Amniotic stem cell (primary cell): ENCODE results near the gene MTFR1L.

Experiments used
- DNase-seq: peaks from one replicate; lab custom pipeline; 2025; lab: John Stamatoyannopoulos, UW

Gene MTFR1L

DNA sequence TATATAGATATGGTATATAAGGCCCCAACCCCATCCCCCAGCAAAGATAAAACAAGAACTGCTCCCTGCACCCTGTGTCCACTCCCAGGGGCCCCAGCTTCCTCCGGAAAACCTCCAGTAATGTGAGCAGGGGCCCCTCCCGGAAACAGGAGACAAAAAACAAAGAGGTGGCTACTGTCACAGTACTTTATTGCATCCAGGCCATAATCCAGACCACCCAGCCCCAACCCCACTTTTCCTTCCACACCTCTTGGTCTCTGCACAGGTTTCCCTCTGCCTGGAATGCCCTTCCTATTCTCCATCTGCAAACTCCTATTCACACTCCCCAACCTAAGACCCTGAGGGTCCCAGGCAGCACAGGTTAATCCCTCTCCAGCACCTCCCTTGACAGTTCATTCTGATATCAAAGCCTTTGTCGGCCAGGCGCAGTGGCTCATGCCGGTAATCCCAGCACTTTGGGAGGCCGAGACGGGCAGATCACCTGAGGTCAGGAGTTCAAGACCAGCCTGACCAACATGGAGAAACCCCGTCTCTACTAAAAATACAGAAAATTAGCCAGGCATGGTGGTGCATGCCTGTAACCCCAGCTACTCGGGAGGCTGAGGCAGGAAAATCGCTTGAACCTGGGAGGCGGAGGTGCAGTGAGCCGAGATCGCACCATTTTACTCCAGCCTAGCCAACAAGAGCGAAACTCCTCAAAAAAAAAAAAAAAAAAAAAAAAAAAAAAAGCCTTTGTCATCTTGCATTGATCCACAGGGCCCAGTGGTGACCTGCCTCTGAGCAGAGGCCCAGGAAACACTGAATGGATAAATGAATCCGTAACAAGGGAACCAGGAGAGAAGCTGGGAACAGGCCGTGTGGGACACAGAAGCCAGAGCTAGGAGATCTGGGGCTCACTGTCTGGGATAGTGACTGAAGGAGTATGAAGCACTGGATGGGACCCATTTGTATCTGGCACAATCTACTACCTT, 41.8 kb downstream of the MTFR1L start:
- no peak for DNase-seq

DNA sequence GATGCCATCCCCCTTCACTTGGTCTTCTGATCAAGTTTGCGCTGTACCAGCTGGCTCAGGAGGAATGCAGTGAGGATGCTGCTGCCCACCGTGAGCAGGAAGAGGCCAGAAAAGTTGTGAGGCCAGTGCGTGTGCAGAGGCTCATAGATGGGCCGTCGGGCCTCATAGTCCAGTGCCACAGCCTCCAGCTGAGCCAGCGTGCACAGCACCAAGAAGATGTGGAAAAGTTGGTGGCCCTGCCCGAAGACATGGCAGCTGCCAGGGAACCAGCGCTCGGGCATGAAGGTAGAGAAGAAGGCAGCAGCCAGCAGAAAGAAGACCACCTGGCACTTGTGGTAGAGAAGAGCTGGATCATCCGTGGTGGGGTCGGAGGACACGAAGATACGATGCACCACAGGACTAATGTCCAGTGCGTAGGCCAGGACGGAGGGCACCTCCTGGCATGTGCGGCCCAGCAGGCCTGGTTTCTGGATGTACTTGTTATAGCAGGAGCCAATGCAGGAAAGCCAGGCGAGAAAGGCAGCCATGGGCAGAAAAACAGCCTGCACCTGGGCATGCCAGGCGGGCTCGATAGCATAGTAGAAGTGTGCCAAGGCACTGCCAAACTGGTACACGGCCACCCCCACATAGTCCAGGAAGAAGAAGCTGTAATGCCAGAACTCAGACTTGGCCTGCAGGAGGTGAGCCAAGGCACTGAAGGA, 43.2 kb downstream of the MTFR1L start:
- DNase-seq: no peak

DNA sequence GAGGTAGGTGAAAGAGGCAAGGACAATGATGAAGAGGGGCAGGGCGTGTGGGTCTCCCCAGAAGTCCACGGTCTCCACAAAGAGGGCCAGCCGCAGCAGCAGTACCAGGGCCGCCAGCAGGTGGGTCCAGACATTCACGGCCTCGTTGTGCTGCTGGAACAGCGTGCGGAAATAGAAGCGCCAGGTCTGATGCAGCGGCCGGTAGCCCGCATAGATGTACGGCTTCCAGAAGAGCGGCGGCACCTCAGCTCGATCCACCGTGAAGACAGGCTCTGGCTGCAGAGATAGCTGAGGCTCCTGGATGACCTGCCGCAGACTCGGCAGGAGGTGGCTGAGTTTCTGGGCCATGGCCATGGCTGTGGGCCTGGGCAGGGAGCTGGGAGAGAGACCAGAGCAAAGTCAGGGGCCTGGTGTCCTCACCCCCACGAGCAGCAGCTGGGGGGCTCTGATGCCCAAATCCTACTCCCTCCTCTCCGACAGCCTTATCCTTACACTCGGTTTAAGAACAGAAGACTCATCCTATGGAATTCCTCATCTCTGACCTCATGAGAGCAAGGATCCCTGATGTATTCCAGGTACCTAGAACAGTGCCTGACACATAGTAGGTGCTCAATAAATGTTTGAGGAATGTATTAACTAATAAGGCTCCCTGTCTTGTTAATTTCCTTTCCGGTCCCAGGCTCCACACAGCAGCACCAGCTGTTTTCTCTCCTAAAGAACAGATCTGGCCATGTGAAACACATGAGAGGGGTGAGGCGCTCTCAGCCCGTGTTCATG, 43.9 kb downstream of the MTFR1L start:
- no peak for DNase-seq

DNA sequence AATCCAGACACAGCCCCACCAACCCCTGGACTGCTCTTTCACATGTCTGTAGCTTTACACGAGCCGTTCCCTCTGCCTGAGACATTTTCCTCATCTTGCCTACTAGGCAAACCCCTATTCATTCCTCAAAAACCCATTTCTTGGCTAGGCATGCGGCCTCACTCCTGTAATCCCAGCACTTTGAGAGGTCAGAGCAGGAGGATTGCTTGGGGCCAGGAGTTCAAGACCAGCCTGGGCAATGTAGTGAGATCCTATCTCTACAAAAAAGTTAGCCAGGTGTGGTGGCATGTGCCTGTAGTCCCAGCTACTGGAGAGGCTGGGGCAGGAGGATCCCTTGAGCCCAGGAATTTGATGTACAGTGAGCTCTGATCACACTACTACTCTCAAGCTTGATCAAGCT, 44.7 kb downstream of the MTFR1L start:
- DNase-seq: no peak

DNA sequence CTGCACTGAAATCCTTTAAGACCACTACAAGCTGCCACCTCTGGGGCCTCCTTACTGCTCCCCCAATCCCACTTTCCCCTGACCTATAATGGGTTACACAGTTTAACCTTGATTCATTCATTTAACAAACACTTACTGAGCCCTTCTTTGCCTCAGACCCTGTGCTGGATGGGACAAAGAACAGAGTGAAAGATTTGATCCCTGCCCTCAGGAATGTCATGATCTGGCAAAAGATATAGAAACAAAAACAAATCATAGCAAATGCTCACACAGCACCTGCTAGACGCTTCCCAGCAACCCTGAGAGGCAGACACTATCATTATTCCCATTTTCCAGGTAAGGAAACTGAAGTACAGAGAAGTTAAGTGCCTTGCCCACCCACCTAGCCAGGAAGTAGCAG, 46.5 kb downstream of the MTFR1L start:
- DNase-seq: no peak

DNA sequence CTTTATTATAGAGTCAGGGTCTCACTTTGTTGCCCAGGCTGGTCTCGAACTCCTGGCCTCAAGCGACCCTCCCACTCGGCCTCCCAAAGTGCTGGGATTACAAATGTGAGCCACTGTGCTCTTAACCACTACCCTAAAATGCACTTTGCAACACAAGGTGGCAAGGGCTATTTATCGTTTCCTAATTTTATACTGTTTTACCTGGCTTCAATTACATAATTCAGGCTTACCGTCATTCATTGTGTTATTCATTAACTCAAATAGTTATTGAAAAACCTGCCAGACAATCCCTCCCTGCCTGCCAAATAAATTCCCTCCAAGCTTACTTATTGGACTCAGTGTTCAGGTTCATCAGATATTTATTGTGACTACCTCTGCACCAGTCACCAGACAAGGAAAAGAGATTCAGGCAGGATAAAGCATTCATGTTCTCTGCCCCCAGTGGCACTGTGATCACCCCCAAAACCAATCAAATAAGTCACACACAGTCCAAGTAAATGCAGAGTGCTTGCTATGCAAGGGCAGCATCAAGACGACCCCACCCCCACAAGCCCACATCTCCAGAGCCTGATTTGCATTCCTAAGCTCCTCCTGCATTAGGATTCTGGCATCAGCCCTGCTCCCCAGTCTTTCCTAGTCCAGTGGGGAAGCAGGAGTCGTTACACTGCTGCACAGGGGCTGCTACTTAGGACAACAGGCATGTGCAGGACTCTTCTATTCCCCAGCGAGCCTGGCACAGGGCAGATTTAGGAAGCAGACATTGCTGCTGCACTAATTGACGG, 47.6 kb downstream of the MTFR1L start:
- no peak for DNase-seq

DNA sequence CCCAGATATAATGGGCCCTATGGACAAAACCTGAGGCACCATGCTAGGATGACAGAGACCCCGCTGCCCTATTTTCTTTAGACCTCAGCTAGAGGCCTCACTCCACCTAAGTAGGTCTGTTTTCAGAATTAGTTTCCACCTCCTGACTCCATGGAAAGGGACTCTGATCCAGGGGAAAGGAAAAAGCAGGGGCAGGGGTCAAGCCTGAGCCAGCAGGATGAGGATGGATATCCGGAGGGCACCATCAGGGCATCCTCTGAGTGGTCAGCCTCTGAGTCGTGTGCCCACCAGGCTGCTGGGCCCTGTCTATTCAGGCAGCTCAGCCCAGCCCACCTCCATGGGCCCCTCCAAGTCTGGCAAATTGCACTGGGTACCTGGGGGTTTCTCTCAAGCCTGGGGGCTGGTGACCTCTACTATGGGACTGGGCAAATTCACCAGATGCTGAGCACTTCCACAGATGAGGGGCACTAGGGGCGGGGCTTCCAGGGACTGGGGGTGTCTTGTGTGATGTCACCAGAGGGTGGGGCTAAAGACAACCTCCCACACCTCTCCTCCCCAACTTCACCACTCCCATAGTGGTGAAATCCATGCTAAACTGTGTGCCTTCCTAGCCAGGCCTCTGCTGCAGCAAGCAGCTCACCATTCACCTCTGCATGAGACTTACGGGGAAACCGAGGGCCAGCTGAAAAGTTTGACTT, 50.3 kb downstream of the MTFR1L start:
- DNase-seq: no peak

DNA sequence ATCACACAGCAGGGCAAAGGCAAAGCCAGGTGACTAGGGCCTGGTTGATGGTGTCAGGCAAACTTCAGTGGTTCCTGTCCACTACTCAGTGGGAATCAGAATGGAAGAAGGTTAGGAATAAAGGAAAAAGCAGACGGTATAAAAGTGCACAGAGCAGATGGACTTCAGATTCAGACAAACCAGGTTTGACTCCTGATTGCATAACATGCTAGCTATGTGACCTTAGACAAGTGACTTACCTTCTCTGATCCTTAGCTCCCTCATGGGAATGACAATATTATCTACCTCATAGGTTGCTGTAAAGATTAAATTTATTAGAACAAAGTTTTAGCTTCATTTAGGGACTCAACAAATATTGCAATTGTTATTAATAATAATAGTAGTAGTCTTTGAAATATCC, 50.9 kb downstream of the MTFR1L start:
- DNase-seq: no peak

DNA sequence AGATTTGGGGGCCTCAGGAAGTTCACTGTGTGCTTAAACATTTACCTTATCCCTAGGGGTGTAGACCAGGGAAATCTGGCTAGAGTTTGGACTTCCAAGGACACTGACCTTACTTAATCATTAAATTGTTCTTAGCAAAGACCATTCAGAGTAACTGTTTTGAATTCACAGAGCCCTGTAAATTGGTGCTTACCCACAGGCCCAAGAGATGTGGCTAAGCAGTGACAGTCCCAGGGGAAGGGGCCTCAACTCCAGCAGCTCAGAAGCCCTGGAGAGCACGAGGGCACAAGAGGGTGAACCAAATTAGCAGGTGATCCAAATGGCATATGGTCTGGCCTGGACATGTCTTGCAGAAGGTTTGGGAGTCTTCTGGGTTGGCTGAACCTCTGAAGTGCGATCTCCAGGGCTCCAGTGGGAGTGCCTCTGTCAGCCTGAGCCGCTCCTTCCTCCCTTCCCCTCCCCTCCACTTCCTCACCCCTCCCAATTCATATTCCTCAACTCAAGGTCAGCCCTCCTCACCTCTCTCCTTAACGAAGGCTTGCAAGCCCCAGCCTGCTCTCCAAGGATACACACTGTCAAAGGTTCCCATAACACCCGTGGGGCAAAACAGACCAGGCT, 51.4 kb downstream of the MTFR1L start:
- no peak for DNase-seq

DNA sequence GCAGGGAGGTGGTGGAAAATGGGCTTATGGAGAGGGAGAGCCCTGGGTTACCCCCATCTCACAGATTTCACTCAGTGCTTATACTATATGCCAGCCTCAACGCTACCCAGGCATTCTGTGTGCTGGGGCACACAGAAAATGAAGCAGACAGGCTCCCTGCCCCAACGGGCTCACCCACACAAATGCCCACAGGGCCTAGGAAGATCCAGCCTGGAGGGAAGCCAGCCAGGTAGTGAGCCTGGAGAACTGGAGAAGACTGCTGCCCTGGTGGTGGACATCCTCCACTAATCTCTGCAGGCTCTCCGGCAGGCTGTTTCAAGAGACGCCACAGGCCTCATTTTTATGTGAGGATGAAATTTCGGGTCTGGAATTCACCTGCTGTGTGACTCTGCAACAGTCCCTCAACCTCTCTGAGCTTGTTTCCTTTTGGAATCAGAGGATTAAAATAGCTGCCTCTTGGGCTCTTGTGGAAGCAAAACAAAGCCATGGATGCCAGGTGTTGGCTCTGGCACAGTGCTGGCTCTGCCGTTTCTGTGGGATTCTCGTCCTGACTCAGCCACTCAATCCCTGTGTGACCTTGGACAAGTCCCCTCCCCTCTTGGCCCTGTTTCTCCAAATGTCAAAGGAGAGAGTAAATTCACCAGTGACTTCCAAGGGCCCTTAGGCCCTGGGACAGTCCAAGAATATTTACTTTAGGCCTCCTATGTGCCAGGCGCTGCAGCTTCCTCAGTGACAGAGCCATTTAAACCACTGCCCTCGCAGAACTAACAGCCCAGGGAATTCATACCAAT, 52.1 kb downstream of the MTFR1L start:
- no peak for DNase-seq

DNA sequence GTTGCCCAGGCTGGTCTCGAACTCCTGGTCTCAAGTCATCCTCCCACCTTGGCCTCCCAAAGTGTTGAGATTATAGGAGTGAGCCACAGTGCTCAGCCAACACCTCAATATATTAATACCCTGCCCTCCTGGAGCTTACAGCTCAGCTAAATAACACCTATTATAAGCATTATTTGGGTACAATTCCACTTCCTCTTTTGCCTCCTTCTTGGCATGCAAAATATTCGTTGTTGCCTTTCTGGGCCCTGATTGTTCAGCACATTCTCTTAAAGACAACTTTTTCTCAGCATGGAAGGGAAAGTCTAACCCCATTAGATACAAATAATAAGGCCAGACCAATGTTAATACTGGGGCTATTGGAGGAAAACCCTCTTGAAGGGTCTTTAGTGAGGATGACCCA, 53.0 kb downstream of the MTFR1L start:
- DNase-seq: no peak

DNA sequence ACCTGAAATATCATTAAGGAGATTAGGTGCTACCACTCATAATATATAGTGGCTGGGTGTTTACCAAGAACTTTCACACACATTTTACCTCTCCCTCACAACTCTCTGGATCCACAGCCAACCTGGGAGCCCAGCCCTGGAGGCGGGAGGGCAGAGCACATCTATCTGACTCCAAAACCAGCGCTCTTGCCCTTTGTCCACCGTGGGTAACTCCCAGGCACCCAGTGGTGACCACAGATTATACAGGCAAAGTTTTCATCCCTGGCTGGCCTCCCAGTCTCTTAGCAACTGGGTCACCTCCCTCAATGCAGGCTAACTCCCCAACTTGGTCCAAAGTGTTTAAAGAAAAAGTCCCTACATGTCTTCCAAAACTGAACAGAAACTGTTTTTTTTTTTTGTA, 53.4 kb downstream of the MTFR1L start:
- no peak for DNase-seq

DNA sequence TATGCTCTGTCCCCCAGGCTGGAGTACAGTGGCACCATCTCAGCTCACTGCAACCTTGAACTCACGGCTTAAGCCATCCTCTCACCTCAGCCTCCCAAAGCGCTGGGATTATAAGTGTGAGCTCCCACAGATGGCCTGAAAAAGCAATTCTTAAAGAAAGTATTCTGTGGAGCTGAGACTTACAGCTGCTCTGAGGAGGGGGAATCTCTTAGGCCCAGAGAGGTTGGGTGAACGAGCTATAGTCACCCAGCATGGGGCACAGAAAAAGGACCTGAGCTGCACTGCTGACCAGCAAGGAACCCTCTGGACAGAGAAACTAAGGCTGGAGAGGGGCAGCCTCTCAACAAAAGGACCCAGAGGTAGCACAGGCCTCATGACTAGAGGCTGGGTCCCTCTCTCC, 54.5 kb downstream of the MTFR1L start:
- no peak for DNase-seq

DNA sequence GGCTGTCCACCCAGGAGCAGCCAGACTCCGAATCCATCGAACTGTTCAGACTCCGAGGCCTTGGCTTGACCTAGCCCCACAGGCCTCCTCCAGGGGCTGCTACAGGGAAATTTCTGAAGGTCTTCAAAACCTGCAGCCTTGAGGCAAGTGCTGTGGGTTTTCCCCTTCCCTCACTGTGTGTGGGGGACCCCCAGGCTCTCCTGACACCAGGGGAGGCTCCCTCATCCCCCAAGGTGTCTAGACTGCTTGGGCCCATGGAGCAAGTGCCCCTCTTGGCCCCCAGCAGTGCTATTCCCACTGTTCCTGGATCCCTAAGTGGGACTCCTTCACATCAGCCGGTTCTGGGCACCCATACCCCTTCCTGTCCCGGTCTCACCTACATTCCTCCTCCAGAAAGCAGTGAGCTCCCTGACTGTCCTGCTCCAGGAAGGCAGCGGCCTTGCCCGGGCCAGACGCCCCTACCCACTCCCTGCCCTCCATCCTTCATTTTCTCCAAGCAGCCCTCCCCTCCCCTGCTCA, 54.9 kb downstream of the MTFR1L start:
- DNase-seq: no peak

DNA sequence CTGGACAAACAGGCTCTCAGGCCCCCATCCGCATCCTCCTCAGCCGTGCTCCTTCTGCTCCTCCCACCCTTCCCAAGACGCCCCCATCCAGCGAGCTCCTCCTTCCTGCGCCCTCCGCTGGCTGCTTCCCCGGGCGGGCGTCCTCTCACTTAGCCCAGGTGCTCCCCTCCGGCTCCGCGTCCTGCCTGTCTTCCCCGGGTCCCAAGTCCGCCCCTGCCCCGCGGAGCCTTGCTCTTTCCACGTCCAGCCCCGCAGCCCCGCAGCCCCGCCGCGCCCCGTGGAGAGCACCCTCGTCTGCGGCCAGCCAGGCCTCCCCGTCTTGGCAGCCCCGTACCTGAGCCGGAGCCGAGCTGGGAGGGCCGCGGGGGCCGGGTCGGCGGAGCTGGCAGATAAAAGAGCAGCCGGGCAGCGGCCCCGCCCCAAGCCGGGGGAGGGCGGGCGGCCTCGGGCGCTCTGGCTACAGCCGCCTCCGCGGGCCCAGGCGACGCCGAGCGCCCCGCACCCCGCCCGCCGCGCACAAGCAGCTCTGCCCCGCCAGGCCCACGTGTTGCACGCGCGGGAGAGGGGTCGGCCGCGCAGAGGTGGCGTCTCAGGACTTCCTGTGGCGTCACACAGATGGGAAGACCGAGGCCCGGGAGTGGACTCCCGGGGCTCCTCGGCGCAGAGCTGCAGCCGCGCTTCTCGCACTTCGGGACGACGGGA, 55.6 kb downstream of the MTFR1L start, which contains the start of gene PAQR7:
Gene PAQR7, minus strand, starts transcription at position 555 of the 702 bp plus-strand sequence. CDS start 11,869 bp downstream, outside the sequence.
- peak; percentile 26 for DNase-seq

DNA sequence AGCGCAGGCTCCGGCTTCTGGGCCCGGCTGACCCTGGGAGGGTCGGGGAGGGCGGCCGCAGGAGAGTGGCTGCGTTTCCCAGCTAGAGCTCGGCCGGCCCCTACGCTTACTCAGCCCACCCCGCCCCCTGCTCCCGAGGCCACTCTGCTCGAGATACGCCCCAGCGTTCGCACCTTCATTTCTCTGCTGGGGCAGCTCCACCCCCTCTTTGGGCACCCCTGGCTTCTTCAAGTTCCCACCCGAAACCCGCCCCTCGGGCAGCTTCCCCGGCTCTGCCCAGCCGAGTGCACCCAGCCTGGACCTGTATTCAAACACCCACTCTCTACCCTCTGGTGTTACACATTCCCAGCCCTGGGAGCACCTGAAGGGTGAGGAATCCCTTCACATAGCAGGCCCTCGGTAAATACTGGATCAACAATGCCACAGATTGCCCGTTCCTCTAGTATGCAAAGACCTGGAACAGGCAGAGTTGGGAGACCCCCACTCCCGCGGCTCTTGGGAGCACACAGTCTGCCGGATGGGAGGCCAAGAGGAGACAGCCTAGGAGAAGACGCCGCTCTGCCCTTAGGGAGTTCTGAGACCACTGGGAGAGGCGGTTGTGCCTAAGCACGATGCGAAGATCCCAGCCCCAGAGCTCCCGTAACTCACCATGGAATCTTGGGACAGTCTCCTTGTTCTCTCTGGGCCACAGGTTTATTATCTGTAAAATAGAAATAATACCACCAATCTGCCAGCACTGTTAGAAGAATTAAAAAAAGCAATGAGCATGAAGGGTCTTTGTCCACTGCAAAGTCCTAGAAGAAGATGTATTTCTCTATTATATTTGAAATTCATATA, 56.3 kb downstream of the MTFR1L start:
- no peak for DNase-seq

DNA sequence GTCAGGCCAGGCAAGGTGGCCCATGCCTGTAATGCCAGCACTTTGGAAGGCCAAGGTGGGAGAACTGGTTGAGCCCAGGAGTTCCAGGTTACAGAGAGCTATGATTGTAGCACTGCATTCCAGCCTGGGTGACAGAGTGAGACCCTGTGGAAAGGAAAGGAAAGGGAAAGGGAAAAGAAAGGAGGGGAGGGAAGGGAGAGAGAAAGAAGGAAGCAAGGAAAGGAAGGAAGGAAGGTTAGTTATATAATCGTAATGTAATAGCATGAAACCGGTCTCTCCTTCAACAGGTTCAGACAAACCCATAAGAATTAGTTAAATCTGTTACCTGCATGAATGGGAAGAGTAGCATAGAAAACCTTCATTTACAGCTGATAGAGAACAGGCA, 56.9 kb downstream of the MTFR1L start:
- DNase-seq: no peak

DNA sequence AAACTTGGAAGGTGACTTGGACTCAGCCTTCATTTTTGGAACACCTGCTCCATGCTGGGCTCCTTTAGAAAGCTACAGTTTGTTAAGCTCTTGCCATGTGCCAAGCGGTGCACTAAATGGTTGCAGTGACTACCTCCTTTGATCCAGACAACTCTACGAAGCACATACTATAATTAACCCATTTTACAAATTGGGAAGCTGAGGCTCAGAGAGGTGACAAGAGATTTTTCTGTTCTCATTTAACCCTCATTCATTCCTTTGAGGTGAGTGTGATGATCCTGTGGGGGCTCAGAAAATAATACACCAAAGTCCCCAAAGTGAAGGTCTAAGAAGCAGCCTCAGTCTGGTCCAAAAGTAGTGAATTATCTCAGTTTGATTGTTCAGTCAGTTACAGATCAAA, 57.4 kb downstream of the MTFR1L start:
- no peak for DNase-seq
